Keratinocyte (primary cell): ENCODE data around the gene USP46. TPM values are rescaled to one million over a fixed set of nuclear protein-coding genes. Genes with fewer than 3 reads are reported as not detected.

Experiments
- DNase-seq: peaks from one replicate; pipeline ENCODE4 v3.0.0-alpha.2; 2011; ENCODE audit warnings: low read depth, missing footprints, low spot score
- FAIRE-seq: peaks from 2 replicates; lab custom pipeline; 2011; peaks lifted over from hg19 to GRCh38; lab: Jason Lieb, UNC
- H2AFZ ChIP-seq: 2 replicates; pipeline ENCODE4 v1.6.0; 2012; ENCODE audit warnings: low read length, control low read depth, inconsistent platforms; ENCODE audit not compliant: control insufficient read depth
- H3K27ac ChIP-seq: 2 replicates; pipeline ENCODE4 v1.5.1; 2011; ENCODE audit warnings: low read length; ENCODE audit not compliant: control insufficient read depth, insufficient read depth
- H3K27me3 ChIP-seq: 3 replicates; pipeline ENCODE4 v1.6.0; 2011; ENCODE audit warnings: low read length; ENCODE audit not compliant: control insufficient read depth, insufficient read depth; ENCODE audit errors: extremely low read depth
- H3K36me3 ChIP-seq, 2 experiments: 2 replicates in 1 of 2; 3 replicates in 1 of 2; pipeline ENCODE4 v1.5.1; 2011; ENCODE audit warnings: low read length in 2 of 2, mild to moderate bottlenecking in 1 of 2; ENCODE audit not compliant: control insufficient read depth in 2 of 2, insufficient read depth in 2 of 2; ENCODE audit errors: extremely low read depth in 1 of 2
- H3K4me1 ChIP-seq: 3 replicates; pipeline ENCODE4 v1.5.1; 2011; ENCODE audit warnings: low read length; ENCODE audit not compliant: control insufficient read depth, insufficient read depth; ENCODE audit errors: extremely low read depth
- H3K4me2 ChIP-seq: 3 replicates; pipeline ENCODE4 v1.6.0; 2011; ENCODE audit warnings: low read depth, low read length; ENCODE audit not compliant: control insufficient read depth, insufficient read depth; ENCODE audit errors: extremely low read depth
- H3K4me3 ChIP-seq, 3 experiments: fragments of 200-600 bp in 1 of 3; sonication (generic) in 1 of 3; 2 replicates in 2 of 3; 3 replicates in 1 of 3; pipeline ENCODE4 v1.5.1; 2011 to 2016; ENCODE audit warnings: low read length in 3 of 3, mild to moderate bottlenecking in 3 of 3, control low read depth in 2 of 3, inconsistent platforms in 1 of 3, low read depth in 1 of 3, mixed read lengths in 1 of 3, mixed run types in 1 of 3, moderate library complexity in 1 of 3; ENCODE audit not compliant: control insufficient read depth in 2 of 3, insufficient read depth in 2 of 3; ENCODE audit errors: extremely low read depth in 1 of 3
- H3K79me2 ChIP-seq: 2 replicates; pipeline ENCODE4 v1.6.0; 2012; ENCODE audit warnings: low read length; ENCODE audit not compliant: control insufficient read depth, insufficient read depth
- H3K9ac ChIP-seq: 3 replicates; pipeline ENCODE4 v1.6.0; 2011; ENCODE audit warnings: low read length; ENCODE audit not compliant: control insufficient read depth, insufficient read depth; ENCODE audit errors: extremely low read depth
- H3K9me1 ChIP-seq: 3 replicates; pipeline ENCODE4 v1.6.0; 2011; ENCODE audit warnings: low read length; ENCODE audit not compliant: control insufficient read depth, insufficient read depth; ENCODE audit errors: extremely low read depth
- H3K9me3 ChIP-seq: 2 replicates; pipeline ENCODE4 v1.5.1; 2012; ENCODE audit warnings: low read depth, low read length; ENCODE audit not compliant: control insufficient read depth
- H4K20me1 ChIP-seq: 3 replicates; pipeline ENCODE4 v1.6.0; 2011; ENCODE audit warnings: low read length; ENCODE audit not compliant: control insufficient read depth, insufficient read depth; ENCODE audit errors: extremely low read depth
- EZH2 ChIP-seq: IDR thresholded peaks from one replicate; pipeline ENCODE4 v1.6.1; 2012; ENCODE audit warnings: inconsistent platforms, mild to moderate bottlenecking, low read length, moderate library complexity
- dilution Hi-C: fragments of 300-500 bp; cut with MboI; formaldehyde crosslinking; loops from one replicate; pipeline ENCODE4 v1.7.0; 2020; ENCODE audit warnings: low sequenced_read_pairs; ENCODE audit not compliant: extremely low pct_ligation_motif_present
- polyA plus RNA-seq, 5 experiments: library from polyadenylated mRNA; depleted of rRNA in 3 of 5; stranded (reverse) in 3 of 5; stranded (forward) in 1 of 5; unstranded in 1 of 5; fragments of >200 nt; gene quantifications; 1 replicate in 1 of 5; 2 replicates in 3 of 5; 3 replicates in 1 of 5; pipeline versions ENCODE4 v1.2.1 to v1.2.3, GENCODE V29; 2011 to 2012; ENCODE audit warnings: missing spikeins in 2 of 5, low read depth in 1 of 5, low replicate concordance in 1 of 5
- TF ChIP-seq, protein P1 (sequence below), 3 experiments: IDR thresholded peaks in 1 of 3; conservative IDR thresholded peaks in 1 of 3; optimal IDR thresholded peaks in 1 of 3; 2 replicates in 2 of 3; 3 replicates in 1 of 3; pipeline versions ENCODE3 to v1.5.1; 2011; ENCODE audit warnings: low read length in 3 of 3, mild to moderate bottlenecking in 3 of 3, moderate library complexity in 2 of 3, control low read depth in 1 of 3, inconsistent platforms in 1 of 3; ENCODE audit not compliant: insufficient read depth in 2 of 3; ENCODE audit errors: extremely low read depth in 1 of 3

USP46 gene
- polyA plus RNA-seq, 1 donor (not counting 4 experiments of a cell fraction or from before 2014, with no cell fraction given) = 20.4 TPM

DNA sequence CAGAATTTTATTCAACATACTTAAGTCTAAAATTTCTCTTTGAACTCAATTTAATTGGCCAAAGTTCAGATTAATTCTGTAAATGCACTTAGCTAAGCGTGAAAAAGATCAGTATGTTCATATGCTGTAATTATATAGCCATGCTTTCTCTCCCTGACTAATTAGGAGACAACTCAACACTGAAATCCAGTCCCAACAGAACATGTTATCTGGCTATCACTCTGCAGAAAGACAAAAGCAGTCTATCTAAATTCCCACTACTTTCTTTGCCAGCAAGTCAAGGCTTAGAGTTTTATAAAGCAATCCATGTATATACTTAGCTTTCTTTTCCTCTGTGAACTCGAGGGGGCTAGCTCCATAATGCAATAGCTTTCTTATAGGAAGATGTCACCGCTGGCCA is 16.0 kb upstream of the USP46 start:
- no peak for TF ChIP-seq EZH2
- TF ChIP-seq, protein P1, sequence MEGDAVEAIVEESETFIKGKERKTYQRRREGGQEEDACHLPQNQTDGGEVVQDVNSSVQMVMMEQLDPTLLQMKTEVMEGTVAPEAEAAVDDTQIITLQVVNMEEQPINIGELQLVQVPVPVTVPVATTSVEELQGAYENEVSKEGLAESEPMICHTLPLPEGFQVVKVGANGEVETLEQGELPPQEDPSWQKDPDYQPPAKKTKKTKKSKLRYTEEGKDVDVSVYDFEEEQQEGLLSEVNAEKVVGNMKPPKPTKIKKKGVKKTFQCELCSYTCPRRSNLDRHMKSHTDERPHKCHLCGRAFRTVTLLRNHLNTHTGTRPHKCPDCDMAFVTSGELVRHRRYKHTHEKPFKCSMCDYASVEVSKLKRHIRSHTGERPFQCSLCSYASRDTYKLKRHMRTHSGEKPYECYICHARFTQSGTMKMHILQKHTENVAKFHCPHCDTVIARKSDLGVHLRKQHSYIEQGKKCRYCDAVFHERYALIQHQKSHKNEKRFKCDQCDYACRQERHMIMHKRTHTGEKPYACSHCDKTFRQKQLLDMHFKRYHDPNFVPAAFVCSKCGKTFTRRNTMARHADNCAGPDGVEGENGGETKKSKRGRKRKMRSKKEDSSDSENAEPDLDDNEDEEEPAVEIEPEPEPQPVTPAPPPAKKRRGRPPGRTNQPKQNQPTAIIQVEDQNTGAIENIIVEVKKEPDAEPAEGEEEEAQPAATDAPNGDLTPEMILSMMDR (optimal IDR thresholded peaks at IDR 0.05 in 1 of 3, IDR thresholded peaks at IDR 0.05 in 1 of 3, conservative IDR thresholded peaks at IDR 0.05 in 1 of 3; ENCODE audit: extremely low read depth in 1 of 3, insufficient read depth in 2 of 3, low read length in 3 of 3) = no peak
- no peaks in the 10 kb centered on the region for H3K36me3 ChIP-seq
- no peak overlapping the region for H2AFZ ChIP-seq
- DNase-seq (no peak), FAIRE-seq (no peak)
- no peak overlapping the region for H3K27ac ChIP-seq
- H4K20me1 ChIP-seq = no peaks in the 10 kb centered on the region
- dilution Hi-C loops = no loop called here
- no peaks in the 10 kb centered on the region for H3K9me1 ChIP-seq
- H3K79me2 ChIP-seq = no peaks in the 10 kb centered on the region
- no peaks in the 10 kb centered on the region for H3K27me3 ChIP-seq
- H3K9me3 ChIP-seq = no peaks in the 10 kb centered on the region
- no peak overlapping the region for H3K4me2 ChIP-seq
- H3K4me3 ChIP-seq = no peak overlapping the region
- H3K4me1 ChIP-seq = no peaks in the 10 kb centered on the region
- no peak overlapping the region for H3K9ac ChIP-seq

DNA sequence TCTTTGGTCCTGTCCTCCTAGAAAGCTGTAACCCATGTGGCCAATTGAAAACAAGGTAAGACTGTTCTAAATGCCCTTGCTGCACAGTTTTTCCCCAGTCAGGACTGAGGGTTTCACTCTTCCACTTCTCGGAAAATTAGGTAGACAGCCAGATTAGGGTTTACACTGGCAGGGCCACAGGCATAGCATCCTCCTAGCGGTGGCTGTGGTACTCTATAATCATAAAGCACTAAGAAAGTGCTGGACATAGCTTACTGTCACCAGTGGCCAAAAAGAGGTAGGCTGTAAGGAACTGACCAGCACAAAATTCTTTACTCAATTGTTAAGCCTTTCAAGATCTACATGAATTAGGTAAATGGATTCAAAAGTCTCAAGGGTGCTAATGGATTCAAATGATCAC is 11.6 kb upstream of the USP46 start:
- Histone ChIP-seq H3K79me2 (no peaks in the 10 kb centered on the region), H3K9me1 (no peaks in the 10 kb centered on the region), H3K36me3 (no peaks in the 10 kb centered on the region), H3K4me3 (no peak overlapping the region), H4K20me1 (no peaks in the 10 kb centered on the region), H3K9ac (no peak overlapping the region), H3K27ac (no peak overlapping the region), H2AFZ (no peak overlapping the region), H3K4me2 (no peak overlapping the region), H3K4me1 (no peaks in the 10 kb centered on the region), H3K9me3 (no peaks in the 10 kb centered on the region), H3K27me3 (no peaks in the 10 kb centered on the region)
- DNase-seq = no peak
- dilution Hi-C loops = no loop called here
- FAIRE-seq = no peak
- TF ChIP-seq EZH2 = no peak
- TF ChIP-seq, protein P1 (optimal IDR thresholded peaks at IDR 0.05 in 1 of 3, IDR thresholded peaks at IDR 0.05 in 1 of 3, conservative IDR thresholded peaks at IDR 0.05 in 1 of 3; ENCODE audit: extremely low read depth in 1 of 3, insufficient read depth in 2 of 3, low read length in 3 of 3) = no peak
